C4-2B (cell line): ENCODE measurements around the gene PTRH1.

Experiments
- H3K27ac ChIP-seq: fragments of 450-650 bp; 2 replicates; pipeline ENCODE4 v1.5.1; 2017
- ZFX ChIP-seq: fragments of 450-650 bp; IDR thresholded peaks from 2 replicates; pipeline ENCODE4 v1.6.1; 2017
- TF ChIP-seq, protein P1 (sequence below): fragments of 450-650 bp; conservative IDR thresholded peaks from 2 replicates; pipeline ENCODE4 v1.5.1; 2017; ENCODE audit warnings: mild to moderate bottlenecking

Gene PTRH1

GRCh38 chr9:127689329-127690000 lies 26.0 kb downstream of the PTRH1 start:
- no peak for TF ChIP-seq ZFX
- TF ChIP-seq, protein P1, sequence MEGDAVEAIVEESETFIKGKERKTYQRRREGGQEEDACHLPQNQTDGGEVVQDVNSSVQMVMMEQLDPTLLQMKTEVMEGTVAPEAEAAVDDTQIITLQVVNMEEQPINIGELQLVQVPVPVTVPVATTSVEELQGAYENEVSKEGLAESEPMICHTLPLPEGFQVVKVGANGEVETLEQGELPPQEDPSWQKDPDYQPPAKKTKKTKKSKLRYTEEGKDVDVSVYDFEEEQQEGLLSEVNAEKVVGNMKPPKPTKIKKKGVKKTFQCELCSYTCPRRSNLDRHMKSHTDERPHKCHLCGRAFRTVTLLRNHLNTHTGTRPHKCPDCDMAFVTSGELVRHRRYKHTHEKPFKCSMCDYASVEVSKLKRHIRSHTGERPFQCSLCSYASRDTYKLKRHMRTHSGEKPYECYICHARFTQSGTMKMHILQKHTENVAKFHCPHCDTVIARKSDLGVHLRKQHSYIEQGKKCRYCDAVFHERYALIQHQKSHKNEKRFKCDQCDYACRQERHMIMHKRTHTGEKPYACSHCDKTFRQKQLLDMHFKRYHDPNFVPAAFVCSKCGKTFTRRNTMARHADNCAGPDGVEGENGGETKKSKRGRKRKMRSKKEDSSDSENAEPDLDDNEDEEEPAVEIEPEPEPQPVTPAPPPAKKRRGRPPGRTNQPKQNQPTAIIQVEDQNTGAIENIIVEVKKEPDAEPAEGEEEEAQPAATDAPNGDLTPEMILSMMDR, result no peak
- H3K27ac ChIP-seq, result no peak overlapping the region

GRCh38 chr9:127686461-127687393 lies 28.7 kb downstream of the PTRH1 start:
- no peak overlapping the region for H3K27ac ChIP-seq
- TF ChIP-seq, protein P1, result no peak
- no peak for TF ChIP-seq ZFX

- no peak overlapping the region for H3K27ac ChIP-seq
- TF ChIP-seq ZFX, result no peak
- TF ChIP-seq, protein P1, result no peak
Measured at GRCh38 chr9:127684576-127684975, 30.9 kb downstream of the PTRH1 start.

GRCh38 chr9:127683723-127684122 lies 31.7 kb downstream of the PTRH1 start:
- TF ChIP-seq ZFX, result no peak
- TF ChIP-seq, protein P1, result no peak
- H3K27ac ChIP-seq, result no peak overlapping the region

DNA sequence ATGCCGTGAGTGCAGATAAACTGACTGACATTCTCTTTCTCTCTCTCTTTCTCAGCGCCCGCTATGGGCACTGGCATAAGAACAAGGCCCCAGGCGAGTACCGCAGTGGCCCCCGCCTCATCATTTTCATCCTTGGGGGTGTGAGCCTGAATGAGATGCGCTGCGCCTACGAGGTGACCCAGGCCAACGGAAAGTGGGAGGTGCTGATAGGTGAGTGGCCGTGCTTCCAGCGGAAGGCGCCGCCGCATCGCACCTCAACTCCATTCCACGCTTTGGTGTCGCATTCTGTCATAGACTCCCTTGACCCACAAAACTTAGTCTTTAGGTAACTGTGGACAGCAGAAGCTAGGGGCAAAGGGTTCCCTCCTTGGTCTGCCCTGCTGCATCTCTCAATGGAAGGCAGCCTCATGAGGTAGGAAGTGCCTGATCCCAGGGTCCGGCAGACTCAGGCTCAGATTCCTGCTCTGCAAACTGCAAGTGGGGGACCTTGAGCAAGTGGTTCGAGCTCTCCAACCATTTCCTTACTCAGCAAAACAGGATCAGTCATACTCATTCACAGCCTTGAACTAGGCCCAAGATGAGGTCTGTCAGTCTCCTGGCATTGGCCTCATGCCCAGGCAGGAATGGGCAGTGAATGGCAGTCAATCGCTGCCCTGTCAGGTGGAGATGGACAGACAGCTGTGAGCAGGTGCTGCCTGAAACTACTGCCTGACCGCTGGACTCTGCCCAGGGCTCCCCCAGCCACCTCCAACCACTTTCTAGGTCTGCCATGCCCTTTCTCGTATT lies 32.9 kb downstream of the PTRH1 start:
- TF ChIP-seq, protein P1, result no peak
- no peak for TF ChIP-seq ZFX
- no peak overlapping the region for H3K27ac ChIP-seq

DNA sequence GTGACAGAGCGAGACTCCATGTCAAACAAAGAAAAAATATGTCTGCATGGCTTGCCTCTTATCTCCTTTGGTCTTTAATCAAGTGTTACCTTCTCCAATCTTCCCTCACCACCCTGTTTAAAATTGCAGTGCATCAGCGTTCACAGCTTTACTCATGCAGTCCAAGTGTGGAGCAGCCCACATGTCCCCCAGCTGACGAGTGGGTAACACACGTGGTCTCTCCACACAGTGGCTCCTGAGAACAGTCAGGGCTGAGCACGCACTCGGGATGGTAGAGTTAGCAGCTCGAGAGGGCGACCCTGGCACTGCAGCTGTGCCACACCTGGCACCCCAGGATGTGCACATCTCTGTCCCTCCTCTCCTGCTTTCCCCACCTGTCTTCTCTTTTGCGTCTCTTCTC lies 34.6 kb downstream of the PTRH1 start:
- no peak overlapping the region for H3K27ac ChIP-seq
- TF ChIP-seq ZFX, result no peak
- TF ChIP-seq, protein P1, result no peak
